Stimulated activated CD8-positive, alpha-beta memory T cell treated with anti-CD3 and anti-CD28 coated beads, Interleukin-7, amount 100 ng/mL, for 24 hours (primary cell): ENCODE results near the gene KREMEN1.

Experiments used
- DNase-seq: peaks from one replicate; pipeline ENCODE4 v3.0.0-alpha.2; 2020; ENCODE audit warnings: low read depth

KREMEN1 gene

GRCh38 chr22:29206372-29207242, 133.8 kb downstream of the KREMEN1 start:
- DNase-seq = no peak

- DNase-seq = no peak
These were observed 134.4 kb downstream of the KREMEN1 start for GRCh38 chr22:29207243-29207550.

- no peak for DNase-seq
These were observed 135.0 kb downstream of the KREMEN1 start for GRCh38 chr22:29207562-29208501.

- no peak for DNase-seq
These were observed 135.6 kb downstream of the KREMEN1 start for GRCh38 chr22:29208502-29208862.

- DNase-seq = no peak
These were observed 136.2 kb downstream of the KREMEN1 start for GRCh38 chr22:29208879-29209623.

GRCh38 chr22:29209624-29209929, 136.7 kb downstream of the KREMEN1 start:
- no peak for DNase-seq

GRCh38 chr22:29211066-29211465, 138.2 kb downstream of the KREMEN1 start:
- no peak for DNase-seq

GRCh38 chr22:29211466-29211865, 138.6 kb downstream of the KREMEN1 start:
- no peak for DNase-seq

GRCh38 chr22:29212743-29213142, 139.9 kb downstream of the KREMEN1 start:
- no peak for DNase-seq

- no peak for DNase-seq
These were observed 140.7 kb downstream of the KREMEN1 start for GRCh38 chr22:29213493-29213892.

GRCh38 chr22:29214232-29214631, 141.4 kb downstream of the KREMEN1 start:
- no peak for DNase-seq

GRCh38 chr22:29215012-29215860, 142.4 kb downstream of the KREMEN1 start:
- DNase-seq = no peak

GRCh38 chr22:29216011-29216872, 143.4 kb downstream of the KREMEN1 start:
- DNase-seq = no peak

- no peak for DNase-seq
These were observed 144.2 kb downstream of the KREMEN1 start for GRCh38 chr22:29216873-29217666.
